HG03025 (cell line): Measurements from ENCODE around the gene RXRB.
A peak's percentile ranks its signal among the peaks of the same experiment; 100 is the strongest.
"Not testable (repeated sequence)": the region's sequence is repeated elsewhere in the genome, so short reads cannot be mapped to it uniquely, and the experiment has no call there.

ENCODE experiments used
- ATAC-seq: cut with Tn5 transposase; IDR thresholded peaks from one replicate; pipeline ENCODE4 v1.9.1; 2021; ENCODE audit warnings: mild to moderate bottlenecking, moderate library complexity; ENCODE audit not compliant: unreplicated experiment, low FRiP score

RXRB gene

DNA sequence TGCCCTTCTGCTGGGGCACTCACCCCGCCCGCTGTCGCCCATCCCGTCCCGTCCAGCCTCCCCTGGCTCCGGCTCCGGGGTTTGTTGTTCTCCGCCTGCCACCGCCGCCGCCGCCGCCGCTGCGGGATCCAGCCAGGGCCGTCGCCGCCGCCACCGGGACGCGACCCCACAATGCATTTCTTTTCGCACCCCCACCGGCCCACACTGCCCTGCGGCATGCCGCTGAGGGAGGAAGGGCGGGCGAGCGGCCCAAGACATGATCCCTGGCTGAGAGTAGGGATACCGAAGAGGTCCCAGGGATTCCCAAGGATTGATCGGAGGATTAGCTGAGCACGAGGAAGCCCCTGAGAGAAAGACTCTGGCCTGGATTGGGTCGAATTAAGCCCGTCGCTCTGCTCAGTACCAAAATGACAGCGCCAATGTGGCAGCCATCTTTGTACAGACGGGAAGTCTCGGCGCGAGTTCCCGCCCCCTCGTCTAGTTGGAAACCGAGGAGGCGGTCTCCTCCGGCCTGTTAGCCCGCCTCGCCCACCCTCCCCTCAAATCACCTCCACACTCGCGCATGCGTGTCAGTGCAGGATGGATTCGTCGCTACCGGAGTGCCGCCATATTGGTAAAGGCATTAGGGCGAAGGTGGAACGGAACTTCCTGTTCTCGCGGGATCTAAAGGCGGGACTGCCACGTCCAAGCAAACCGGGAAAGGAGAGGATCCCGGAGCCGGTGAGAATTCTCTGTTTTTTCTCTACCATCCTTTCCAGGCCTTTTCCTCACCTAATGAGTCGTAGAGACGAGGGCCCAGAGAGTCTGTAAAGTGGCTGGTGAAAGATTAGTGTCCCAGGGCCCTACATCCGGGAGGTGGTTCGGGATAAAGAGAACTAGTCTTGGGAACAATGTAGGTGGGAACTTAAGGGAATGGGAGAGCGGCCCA lies at the start of gene RXRB, which contains the start of gene SLC39A7:
TSS of gene RXRB (minus strand) at position 447 of the 928 bp plus-strand sequence. CDS start at position 258, 189 bp downstream.
TSS of gene SLC39A7 (plus strand) at position 649 of the 928 bp plus-strand sequence. CDS start 379 bp downstream, outside the sequence.
- ATAC-seq, result peak; percentile 42

DNA sequence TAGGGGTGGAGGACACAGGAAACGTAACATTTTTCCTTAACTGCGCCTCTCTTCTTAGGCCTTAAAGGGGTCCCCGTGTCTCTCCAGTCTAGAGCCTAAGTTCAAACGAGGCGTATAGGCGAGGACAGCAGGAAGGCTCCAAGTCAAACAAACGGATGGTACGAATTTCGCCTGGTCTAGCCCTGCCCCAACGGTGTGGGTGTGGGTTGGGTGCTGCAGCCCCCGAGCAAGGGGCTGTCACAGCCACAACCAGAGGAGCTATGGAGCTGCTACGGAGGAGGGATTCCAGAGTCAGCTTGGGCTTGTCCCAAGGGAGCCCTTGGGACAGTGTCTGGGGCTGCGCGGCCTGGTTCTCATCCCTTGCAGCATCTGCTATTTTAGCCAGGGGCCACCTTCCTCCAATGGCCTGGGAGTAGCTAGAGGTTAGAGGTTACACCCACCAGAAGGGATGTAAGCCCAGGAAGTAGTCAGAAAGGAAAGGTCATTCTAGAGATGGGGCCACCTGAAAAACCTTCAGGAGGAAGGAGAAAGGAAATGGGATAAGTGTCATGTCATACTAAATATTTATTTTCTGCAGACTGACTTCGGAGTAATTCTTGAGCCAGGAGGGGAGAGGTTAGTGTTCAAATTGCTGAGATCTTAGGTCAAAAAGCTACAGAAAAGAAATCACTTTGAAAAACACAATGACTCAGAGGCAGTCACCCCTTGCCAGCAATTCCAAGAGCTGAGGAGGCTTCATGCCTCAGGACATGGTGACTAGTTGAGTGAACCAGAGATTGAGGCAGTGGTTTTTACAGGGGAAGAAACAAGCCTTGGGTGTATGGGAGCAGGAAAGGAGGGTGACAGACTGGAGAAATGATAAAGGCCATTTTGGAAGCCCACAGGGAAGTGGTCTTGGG lies 49.5 kb upstream of the RXRB start:
- ATAC-seq, result no peak

DNA sequence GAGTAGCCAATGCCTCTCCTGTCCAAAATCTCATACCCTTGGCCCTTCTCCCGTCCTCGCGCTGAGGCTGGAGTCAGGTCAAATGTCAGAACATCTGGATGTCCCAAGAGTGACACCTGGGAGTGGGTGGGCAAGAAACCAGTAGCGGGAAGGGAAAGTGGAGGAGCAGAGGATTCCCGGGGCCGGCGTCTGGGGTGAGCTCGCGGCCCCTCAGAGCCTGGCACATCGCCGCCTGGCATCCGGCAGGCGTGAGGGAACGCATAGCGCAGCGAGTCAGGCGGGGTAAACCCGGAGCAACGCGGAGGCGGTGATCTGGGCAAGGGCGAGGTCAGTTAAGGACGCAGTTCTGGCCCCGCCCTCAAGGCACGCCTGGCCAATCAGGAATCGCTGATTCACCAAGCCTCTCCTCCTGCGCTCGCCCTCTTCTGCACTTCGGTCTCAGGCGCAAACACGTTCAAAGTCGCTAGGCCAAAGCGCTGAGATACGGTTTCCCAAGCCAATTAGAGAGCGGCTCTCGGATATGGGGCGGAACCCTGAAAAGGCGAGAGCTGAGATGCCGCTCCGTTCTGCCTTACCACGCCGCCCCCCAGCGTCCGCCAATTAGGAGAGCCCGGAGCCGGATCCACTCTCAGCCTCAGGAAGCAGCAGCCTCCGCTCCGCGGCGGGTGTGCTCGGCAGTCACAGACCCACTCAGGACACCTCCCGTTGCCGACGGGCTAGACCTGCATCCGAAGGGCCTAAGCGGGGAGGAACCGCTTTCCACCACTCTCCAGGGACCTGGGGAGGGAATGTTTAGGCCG lies 48.7 kb upstream of the RXRB start:
- ATAC-seq, result peak; percentile 86

DNA sequence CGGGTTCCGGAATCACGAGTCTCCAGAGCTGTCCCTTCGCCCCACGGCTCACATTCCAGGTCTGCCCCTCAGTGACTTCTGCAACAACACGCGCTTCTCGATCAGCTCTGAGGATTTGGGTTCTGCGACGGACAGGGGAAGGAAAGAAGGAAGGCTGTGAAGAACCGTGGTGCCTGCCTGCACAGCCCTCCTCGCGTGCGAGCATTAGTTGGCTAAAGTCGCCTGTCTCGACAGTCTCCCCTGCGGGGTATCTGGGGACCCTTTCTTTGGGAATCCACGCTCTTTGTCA lies 48.1 kb upstream of the RXRB start:
- no peak for ATAC-seq

DNA sequence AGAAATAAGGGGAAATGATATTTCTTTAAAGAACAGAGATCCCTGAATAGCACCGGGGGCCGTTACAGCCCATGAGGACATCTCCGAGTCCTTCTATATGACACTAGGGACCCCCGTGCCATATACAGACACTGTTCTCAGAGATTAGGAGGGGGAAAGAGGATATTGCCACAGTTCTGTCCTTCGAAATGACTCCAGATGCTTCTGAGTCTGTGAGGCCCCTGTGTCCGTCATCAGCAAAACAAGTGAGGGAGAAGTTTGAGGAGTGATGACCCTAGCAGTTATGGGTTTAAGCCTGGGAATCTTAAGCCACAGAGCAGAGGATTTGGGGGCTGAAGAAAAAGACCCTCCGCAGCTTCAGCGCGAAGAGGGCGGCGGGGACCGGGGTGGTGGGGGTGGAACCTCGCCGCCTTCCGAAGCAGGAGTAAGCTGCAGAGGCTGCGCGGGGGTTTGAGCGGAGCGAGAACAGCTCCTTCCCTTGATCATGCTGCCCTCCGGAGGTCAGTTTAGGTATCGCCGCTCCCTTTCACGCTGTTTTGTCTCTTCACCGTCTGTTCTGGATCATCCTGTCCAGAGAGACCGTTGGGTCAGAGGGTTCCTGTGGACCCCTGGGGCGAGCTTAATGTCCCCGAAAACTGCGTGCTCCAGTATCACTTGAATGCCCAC lies 47.6 kb upstream of the RXRB start:
- peak; percentile 35 for ATAC-seq

DNA sequence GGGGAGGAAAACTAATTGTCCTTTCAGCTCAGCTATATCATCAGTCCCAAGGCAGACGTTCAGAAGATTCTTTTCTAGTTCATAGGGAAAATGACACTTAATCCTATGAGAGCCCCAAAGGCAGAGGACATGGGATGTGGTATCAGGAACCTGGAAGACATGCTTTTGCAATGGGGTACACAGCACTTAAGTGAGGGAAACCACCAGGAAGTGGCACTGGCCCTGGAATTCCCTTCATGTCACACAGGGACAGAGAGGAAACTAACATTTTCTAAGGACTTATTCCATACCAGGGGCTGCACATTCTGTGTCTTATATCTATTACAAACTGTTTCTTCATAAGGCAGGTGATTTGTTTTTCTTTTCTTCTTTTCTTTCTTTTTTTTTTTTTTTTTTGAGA lies 43.0 kb upstream of the RXRB start:
- no peak for ATAC-seq

DNA sequence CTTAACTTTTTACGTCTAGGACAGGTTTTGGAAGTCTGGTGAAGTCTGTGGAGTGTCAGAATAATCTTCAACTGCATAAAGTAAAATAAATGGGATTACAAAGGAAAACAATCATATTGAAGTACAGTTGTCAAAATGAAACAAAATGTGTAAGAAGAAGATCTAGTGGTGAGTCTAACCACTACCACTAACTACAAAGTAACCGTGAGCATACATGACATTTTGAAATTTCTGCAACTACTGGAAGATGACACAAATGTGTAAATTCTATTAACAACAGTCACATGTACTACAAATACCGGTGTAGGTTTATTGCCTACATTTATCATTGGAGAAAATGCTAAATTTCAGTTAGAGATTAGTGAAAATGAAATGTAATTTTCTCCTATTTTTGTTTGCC lies 41.5 kb upstream of the RXRB start:
- no peak for ATAC-seq

DNA sequence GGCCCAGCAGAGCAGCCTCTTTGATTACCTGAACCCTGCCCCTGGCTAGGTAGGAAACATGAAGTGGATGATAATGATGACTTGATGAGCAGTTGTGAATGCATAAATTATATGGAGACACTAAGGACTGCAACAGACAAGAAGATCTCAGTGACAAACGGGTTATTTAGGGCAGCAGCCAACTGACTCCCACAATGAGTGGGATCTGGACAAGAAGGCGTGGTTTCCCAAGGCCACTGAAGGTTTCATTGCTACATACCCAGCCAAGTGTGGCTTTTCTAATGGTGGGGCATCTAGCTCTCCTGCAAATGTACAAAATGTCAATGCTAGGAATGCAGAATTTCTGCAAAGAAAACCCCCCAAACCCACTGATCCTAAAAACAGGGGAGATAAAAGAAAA lies 37.3 kb upstream of the RXRB start:
- ATAC-seq, result no peak

DNA sequence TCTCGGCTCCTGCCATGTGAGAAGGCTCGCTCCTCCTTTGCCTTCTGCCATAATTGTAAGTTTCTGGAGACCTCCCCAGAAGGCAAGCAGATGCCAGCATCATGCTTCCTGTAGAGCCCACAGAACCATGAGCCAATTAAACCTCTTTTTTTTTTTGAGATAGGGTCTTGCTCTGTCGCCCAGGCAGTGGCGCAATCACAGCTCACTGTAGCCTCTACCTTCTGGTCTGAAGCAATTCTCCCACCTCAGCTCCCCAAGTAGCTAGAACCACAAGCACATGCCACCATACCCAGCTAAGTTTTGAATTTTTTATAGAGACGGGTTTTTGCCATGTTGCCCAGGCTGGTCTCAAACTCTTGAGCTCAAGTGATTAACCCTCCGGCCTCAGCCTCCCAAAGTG lies 36.4 kb upstream of the RXRB start:
- ATAC-seq, result no peak

DNA sequence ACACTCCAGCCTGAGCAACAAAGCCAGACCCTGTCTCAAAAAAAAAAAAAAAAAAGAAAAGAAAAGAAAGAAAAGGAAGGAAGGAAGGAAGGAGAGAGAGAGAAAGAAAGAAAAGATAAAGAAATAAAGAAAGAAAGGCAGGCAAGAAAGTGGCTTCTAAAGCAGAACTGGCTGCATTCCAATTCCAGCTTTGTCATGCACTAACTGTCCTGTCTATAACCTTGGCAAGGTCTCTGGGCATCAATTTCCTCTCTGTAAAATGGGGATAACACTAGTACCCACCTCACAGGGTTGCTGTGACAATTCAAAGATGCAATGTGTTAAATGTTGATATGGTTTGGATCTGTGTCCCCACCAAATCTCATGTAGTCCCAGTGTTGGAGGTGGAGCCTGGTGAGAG lies 35.9 kb upstream of the RXRB start:
- no peak for ATAC-seq

DNA sequence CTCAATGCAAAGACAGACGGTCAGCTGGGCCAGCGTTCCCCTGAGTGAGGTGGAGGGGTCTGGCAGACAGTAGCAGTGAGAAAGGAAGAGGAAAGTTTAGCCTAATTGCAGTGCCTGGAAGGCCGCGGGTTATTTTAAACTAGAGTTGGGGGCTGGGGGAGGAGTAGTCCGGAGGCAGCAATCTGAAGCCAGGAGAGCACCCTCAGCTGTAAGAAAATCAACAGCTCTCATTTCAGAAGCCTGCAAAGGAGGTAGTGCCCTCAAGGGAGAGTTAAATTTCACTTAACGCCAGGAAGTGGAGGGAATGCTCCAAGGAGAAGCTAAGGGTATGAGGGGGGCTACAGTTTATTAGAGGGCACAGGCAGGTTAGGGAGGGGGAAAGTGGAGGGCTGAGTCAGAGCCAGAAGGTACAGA lies 34.8 kb upstream of the RXRB start:
- no peak for ATAC-seq

DNA sequence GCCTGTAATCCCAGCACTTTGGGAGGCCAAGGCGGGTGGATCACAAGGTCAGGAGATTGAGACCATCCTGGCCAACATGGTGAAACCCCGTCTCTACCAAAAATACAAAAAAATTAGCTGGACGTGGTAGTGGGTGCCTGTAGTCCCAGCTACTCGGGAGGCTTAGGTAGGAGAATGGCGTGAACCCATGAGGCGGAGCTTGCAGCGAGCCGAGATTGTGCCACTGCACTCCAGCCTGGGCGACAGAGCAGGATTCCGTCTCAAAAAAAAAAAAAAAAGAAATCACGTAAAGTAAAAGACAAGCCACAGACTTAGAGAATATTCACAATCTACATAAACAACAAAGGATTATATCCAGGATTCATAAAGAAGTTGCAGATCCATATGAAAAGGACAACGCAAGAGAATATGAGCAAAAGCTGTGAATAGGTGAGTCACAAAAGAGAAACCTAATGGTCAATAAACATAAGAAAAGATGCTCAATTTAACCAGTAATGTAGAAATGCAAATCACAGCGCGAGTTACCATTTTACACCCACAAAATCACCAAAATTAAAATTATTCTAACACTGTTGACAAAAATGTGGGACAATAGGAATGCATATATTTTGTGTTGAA lies 26.1 kb upstream of the RXRB start:
- ATAC-seq, result not testable (repeated sequence)

DNA sequence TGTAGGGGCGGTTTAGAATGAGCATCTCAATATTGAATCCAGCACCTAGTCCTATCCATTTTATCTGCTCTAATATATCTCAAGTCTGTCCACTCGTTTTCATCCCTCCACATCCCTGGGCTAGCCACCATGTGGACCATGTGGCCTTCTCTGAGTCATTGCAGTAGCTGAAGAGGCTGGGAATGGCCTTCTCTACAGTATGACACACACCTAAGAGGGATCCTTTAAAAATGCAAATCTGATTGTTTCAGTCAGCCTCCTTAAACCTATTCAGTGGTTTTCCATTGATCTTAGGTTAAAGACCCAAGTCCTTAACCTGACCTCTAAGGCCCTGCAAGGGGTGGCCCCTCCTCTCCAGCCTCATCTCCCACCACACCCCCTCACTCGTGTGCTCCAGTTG lies 17.2 kb upstream of the RXRB start:
- ATAC-seq, result no peak

DNA sequence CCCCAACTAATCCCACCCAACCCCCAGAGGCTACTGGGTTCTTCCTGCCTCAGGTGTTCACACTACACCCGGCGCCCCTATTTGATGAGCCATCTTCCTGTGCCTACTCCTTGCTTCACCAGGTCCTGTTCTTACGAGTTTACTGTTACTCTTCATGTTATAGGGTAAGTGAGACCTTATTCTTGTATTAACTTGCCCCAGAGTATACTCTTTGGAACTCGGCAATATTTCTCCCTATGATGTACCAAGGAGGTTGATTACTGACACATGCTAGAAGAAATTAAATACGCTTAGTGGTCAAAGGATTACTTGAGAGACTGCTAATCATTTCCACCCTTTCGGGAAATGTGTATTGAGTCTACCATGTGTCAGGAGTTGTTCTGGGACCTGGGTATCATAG lies 16.8 kb upstream of the RXRB start:
- no peak for ATAC-seq

DNA sequence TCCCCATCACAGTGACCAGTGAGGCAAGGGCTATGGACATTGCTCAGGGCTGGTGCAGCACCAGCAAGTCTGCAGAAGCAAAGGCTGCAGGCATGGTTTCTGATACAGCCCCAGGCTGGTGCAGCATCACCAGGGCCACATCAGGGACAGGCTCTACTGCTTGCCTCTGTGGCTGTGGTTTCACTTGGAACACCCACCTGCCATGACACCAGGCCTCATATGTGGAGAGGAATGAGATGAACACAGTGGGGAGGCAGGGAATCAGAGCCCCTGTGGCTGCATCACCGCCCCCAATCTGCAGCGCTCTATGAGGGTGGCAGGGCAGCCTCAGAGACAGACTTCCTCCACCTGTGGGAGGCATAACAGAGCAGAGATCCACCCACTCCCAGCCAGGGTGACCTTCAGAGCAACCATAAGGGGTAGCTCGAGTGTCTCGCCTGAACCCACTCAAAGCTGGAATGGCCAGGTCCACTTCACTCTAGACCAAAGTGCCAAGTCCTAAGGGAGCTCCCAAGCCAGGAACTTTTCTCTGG lies 15.7 kb upstream of the RXRB start:
- ATAC-seq, result no peak

DNA sequence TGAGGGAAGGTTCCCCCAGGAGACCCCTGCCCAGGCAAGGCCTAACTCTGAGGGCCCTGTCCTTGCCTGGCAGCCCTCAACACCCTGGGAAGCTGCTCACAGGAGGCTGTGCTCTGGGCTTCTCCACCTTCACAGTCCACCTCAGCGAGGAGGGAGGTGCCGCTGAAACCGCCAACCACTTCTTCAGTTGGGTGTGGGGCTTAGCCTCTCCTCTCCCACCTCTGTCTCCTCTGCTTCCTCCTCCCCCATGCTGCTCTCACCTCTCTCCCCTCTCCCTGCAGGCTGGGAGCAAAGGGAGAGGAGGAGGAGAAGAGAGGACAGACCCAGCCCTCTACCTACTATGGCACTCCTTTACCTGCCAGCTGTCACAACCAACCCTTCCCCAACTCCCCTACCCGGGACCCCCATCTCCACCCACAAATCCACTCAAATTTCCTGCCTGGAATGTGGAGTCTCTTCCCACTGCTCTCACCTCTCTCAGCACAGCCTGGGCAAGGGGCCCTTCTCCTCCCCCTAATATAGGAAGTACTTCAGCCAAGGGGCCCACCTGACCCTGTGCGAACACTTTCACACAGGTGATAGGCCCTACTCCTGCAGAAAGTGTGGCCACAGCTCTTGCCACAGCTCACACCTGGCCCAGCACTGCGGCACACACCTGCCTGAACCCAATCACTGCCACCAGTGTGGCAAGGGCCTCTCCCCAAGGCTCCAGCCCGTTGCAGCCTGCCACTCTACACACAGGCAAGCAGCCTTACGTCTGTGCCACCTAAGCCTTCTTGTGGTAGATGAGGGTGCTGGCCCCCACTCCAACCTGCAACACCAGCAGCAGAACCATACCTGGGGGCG lies 15.0 kb upstream of the RXRB start:
- no peak for ATAC-seq

DNA sequence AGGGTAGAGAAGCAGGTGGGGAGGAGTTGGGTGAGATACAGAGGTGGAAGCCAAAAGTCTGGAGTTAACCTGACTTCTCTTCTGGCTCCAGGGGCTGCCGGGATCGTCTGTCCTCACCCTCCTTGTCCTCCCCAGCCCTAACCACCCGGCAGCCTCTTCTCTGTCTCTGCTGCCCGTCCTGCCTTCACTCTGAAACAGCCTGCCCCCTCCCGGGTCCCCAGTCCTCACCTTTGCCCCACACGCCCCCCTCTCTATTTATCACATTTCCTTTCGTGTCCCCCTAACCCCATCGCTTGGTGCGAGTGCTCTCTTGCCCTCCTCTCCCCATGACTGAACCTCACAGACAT lies 13.5 kb upstream of the RXRB start:
- ATAC-seq, result no peak

DNA sequence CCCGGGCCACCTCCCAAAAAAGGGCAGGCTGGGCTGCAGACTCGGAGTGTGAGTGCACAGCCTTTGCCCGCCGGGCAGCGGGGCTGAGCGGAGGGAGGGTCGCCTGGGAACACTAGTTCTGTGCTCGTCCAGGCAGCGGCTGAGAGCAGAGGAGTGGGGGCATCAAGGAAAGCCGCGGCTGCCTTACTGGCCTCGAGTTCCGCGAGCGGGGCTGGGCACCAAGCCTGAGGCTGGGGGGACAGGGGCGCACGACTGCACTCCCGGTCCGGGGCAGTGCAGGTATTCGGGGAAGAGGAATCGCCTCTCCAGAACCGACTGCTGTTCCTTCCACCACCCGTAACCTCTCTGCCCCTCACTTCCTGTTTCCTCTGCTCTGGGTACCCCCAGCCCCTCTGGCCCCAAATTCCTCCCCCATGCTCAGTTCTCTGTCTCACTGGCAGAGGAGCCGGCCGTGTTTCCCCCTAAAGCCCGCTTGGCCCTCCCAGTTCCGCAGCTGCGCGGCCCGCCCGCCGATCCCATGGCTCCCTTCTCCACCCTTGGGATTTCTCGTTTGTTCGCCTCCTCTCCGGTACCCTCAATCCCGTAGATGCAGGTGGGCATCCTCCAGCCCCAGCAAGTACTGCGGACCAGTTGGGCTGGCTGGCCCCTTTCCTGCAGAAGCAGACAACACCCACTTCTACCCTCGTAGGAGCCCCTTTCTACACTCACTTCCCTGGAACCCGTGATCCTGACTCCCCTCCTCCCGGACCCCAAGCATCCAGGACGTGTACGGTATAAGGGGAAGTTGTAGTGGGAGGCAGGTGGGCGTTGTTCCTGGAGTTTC lies 12.9 kb upstream of the RXRB start:
- no peak for ATAC-seq
